Right lobe of liver (tissue), 6 donors: ENCODE results near the gene C5. TPM values are rescaled to one million over a fixed set of nuclear protein-coding genes. Genes with fewer than 3 reads are reported as not detected.
A peak's percentile ranks its signal among the peaks of the same experiment; 100 is the strongest.
"Not testable (repeated sequence)": the region's sequence is repeated elsewhere in the genome, so short reads cannot be mapped to it uniquely, and the experiment has no call there.

ENCODE experiments used
- ATAC-seq, 4 donors: fragments of 200-7000 bp; cut with Tn5 transposase; one replicate each; pipeline ENCODE4 v1.9.1; 2020; ENCODE audit warnings: mild to moderate bottlenecking in 4 of 4, moderate library complexity in 4 of 4
- DNase-seq, 3 donors: peaks; one replicate each; pipeline ENCODE4 v3.0.0-alpha.2; 2020
- H3K27ac ChIP-seq, 3 donors: fragments of 200-600 bp; one replicate each; pipeline ENCODE4 v1.8.0; 2022
- H3K27me3 ChIP-seq, 2 donors: fragments of 200-600 bp; one replicate each; pipeline ENCODE4 v1.8.0; 2022
- H3K36me3 ChIP-seq, 4 donors: fragments of 200-600 bp; sonication (generic) in 1 of 4; one replicate each; pipeline versions ENCODE4 v1.5.1 to v1.8.0; 2017 to 2022; ENCODE audit warnings: control low read depth in 1 of 4
- H3K4me1 ChIP-seq, 4 donors: fragments of 200-600 bp; sonication (generic) in 1 of 4; one replicate each; pipeline versions ENCODE4 v1.5.1 to v1.8.0; 2017 to 2022; ENCODE audit warnings: control low read depth in 1 of 4
- H3K4me3 ChIP-seq, 3 donors: fragments of 200-600 bp; one replicate each; pipeline ENCODE4 v1.8.0; 2022
- H3K9me3 ChIP-seq, 4 donors: fragments of 200-600 bp; sonication (generic) in 1 of 4; one replicate each; pipeline versions ENCODE4 v1.5.1 to v1.8.0; 2017 to 2022; ENCODE audit warnings: control low read depth in 1 of 4
- CTCF ChIP-seq, 4 donors: fragments of 200-600 bp in 3 of 4; fragments of 450-650 bp in 1 of 4; IDR thresholded peaks; one replicate each; pipeline versions ENCODE4 v1.5.1 to v1.8.0; 2016 to 2022; ENCODE audit warnings: antibody characterized with exemption in 4 of 4, mild to moderate bottlenecking in 2 of 4
- POLR2A ChIP-seq: fragments of 450-650 bp; IDR thresholded peaks from one replicate; pipeline ENCODE4 v1.6.1; 2017; ENCODE audit warnings: antibody characterized with exemption, mild to moderate bottlenecking
- WGBS: methylation state at CpG from one replicate; pipeline ENCODE4 v1.1.6; 2018; ENCODE audit warnings: low coverage, low lambda C conversion rate; ENCODE audit not compliant: insufficient coverage; ENCODE audit errors: missing lambda C conversion rate; 5-methylcytosine and 5-hydroxymethylcytosine counted together
- intact Hi-C, 2 donors: fragments of 100-400 bp; cut with DNase I; formaldehyde crosslinking; loops; one replicate each; pipeline versions ENCODE4 v1.11.2 to v1.14.1; 2022
- total RNA-seq, 6 experiments: library from RNA; depleted of rRNA in 2 of 6; stranded (reverse); fragments of >200 nt in 2 of 6; fragmentation: NEBNext Ultra II Directional in 3 of 6; extraction: Animal tissue kit (Norgen Biotek cat#: 25700) in 3 of 6; gene quantifications; one replicate each; pipeline versions ENCODE4 v1.1.0 to v1.2.4, GENCODE V29; 2016 to 2023
- donor health status: DM: no; HTN: yes; CAD: no.
- donor health status: DM: no; HTN: no; CAD: no.
- donor health status: DM: no; HTN: no; CAD: no.
- donor health status: DM: no; HTN: yes; CAD: no.
- donor health status: DM: no; HTN: yes; CAD: no.

Gene C5
- total RNA-seq, 6 experiments from 2014 or later, result 251 to 616 (median 411) TPM

- no peaks in the 10 kb centered on the region for H3K27me3 ChIP-seq
- WGBS, result 40% methylated on average over 1 of the region's 1 CpG
- DNase-seq (no peak), ATAC-seq (peak in 1 of 4 donors; percentile 16)
- no peaks in the 10 kb centered on the region for H3K9me3 ChIP-seq
- no peaks in the 10 kb centered on the region for H3K4me1 ChIP-seq
- H3K4me3 ChIP-seq, result no peak overlapping the region
- H3K36me3 ChIP-seq, result peaks cover 0 to 99% (median 57%) of the 10 kb centered on the region in 4 donors
- no peak for TF ChIP-seq POLR2A
- no peak for TF ChIP-seq CTCF (IDR thresholded peaks at IDR 0.05)
- intact Hi-C loops, result no loop called here
- no peak overlapping the region for H3K27ac ChIP-seq
Observed at GRCh38 chr9:120974921-120975320, 75.2 kb downstream of the C5 start.

- H3K4me3 ChIP-seq, result no peak overlapping the region
- 85% methylated on average over 2 of the region's 2 CpGs for WGBS
- H3K9me3 ChIP-seq, result no peaks in the 10 kb centered on the region
- peaks cover 0 to 99% (median 58%) of the 10 kb centered on the region in 4 donors for H3K36me3 ChIP-seq
- no peaks in the 10 kb centered on the region for H3K4me1 ChIP-seq
- ATAC-seq (peak in 3 of 4 donors; percentile 7 to 37 (median 11)), DNase-seq (no peak)
- no peak overlapping the region for H3K27ac ChIP-seq
- no peak for TF ChIP-seq POLR2A
- no peak for TF ChIP-seq CTCF (IDR thresholded peaks at IDR 0.05)
- no peaks in the 10 kb centered on the region for H3K27me3 ChIP-seq
- intact Hi-C loops, result no loop called here
Observed at GRCh38 chr9:120974181-120974580, 75.9 kb downstream of the C5 start.

GRCh38 chr9:120971938-120972337 lies 78.1 kb downstream of the C5 start:
- TF ChIP-seq CTCF (IDR thresholded peaks at IDR 0.05), result no peak
- no peak for TF ChIP-seq POLR2A
- intact Hi-C loops, result no loop called here
- DNase-seq (no peak), ATAC-seq (peak in 1 of 4 donors; percentile 28)
- Histone ChIP-seq H3K27ac (no peak overlapping the region), H3K4me1 (no peaks in the 10 kb centered on the region), H3K36me3 (peaks cover 0 to 100% (median 55%) of the 10 kb centered on the region in 4 donors), H3K9me3 (no peaks in the 10 kb centered on the region), H3K4me3 (no peak overlapping the region), H3K27me3 (no peaks in the 10 kb centered on the region)

GRCh38 chr9:120971471-120971870 lies 78.6 kb downstream of the C5 start:
- DNase-seq, H3K4me3 ChIP-seq, H3K4me1 ChIP-seq, H3K9me3 ChIP-seq, intact Hi-C loops, ATAC-seq, H3K27ac ChIP-seq, H3K27me3 ChIP-seq: not testable (repeated sequence)
- WGBS, result 97% methylated on average over 9 of the region's 9 CpGs
- H3K36me3 ChIP-seq, result peaks cover 0 to 100% (median 51%) of the 10 kb centered on the region in 4 donors

- Histone ChIP-seq H3K4me1 (no peaks in the 10 kb centered on the region), H3K36me3 (peaks cover 0 to 100% (median 50%) of the 10 kb centered on the region in 4 donors), H3K9me3 (no peaks in the 10 kb centered on the region), H3K27me3 (no peaks in the 10 kb centered on the region), H3K27ac (no peak overlapping the region), H3K4me3 (no peak overlapping the region)
- intact Hi-C loops, result no loop called here
- WGBS, result 54% methylated on average over 3 of the region's 3 CpGs
- ATAC-seq, result no peak
- no peak for DNase-seq
- TF ChIP-seq CTCF (IDR thresholded peaks at IDR 0.05) (no peak), POLR2A (no peak)
Observed at GRCh38 chr9:120970244-120970643, 79.8 kb downstream of the C5 start.
